HL-60/S4 treated with phorbol 12-myristate 13-acetate at 8.2 ng/mL for 4 days and 3 days (cell line): ENCODE measurements around the gene MCC.

Source experiments
- in situ Hi-C: fragments of 300-500 bp; cut with MboI; formaldehyde crosslinking; loops from 2 replicates; pipeline ENCODE4 v1.15.0; 2022; ENCODE audit warnings: low sequenced_read_pairs

Gene MCC

GRCh38 chr5:113124914-113125313 is 363.3 kb downstream of the MCC start:
- in situ Hi-C loops = no loop called here

GRCh38 chr5:113124265-113124664 is 364.0 kb downstream of the MCC start:
- in situ Hi-C loops = no loop called here

- in situ Hi-C loops = no loop called here
Observed at GRCh38 chr5:113123618-113124017, 364.6 kb downstream of the MCC start.

GRCh38 chr5:113122053-113122452 is 366.2 kb downstream of the MCC start:
- in situ Hi-C loops = no loop called here

- in situ Hi-C loops = no loop called here
Observed at GRCh38 chr5:113119246-113119924, 368.9 kb downstream of the MCC start.

- in situ Hi-C loops = no loop called here
Observed at GRCh38 chr5:113118765-113119164, 369.5 kb downstream of the MCC start.

GRCh38 chr5:113118298-113118697 is 370.0 kb downstream of the MCC start:
- in situ Hi-C loops = no loop called here

GRCh38 chr5:113117543-113118115 is 370.6 kb downstream of the MCC start:
- in situ Hi-C loops = no loop called here

- in situ Hi-C loops = no loop called here
Observed at GRCh38 chr5:113115956-113116355, 372.3 kb downstream of the MCC start.

- in situ Hi-C loops = no loop called here
Observed at GRCh38 chr5:113115061-113115460, 373.2 kb downstream of the MCC start.

GRCh38 chr5:113114559-113114958 is 373.7 kb downstream of the MCC start:
- in situ Hi-C loops = no loop called here

GRCh38 chr5:113112435-113112834 is 375.8 kb downstream of the MCC start:
- in situ Hi-C loops = no loop called here

GRCh38 chr5:113110117-113110516 is 378.1 kb downstream of the MCC start:
- in situ Hi-C loops = no loop called here

- in situ Hi-C loops = no loop called here
Observed at GRCh38 chr5:113109344-113109743, 378.9 kb downstream of the MCC start.

GRCh38 chr5:113108485-113108884 is 379.8 kb downstream of the MCC start:
- in situ Hi-C loops = no loop called here

- in situ Hi-C loops = no loop called here
Observed at GRCh38 chr5:113106821-113107220, 381.4 kb downstream of the MCC start.

GRCh38 chr5:113105693-113106280 is 382.5 kb downstream of the MCC start:
- in situ Hi-C loops = no loop called here

- in situ Hi-C loops = no loop called here
Observed at GRCh38 chr5:113103330-113103729, 384.9 kb downstream of the MCC start.

- in situ Hi-C loops = no loop called here
Observed at GRCh38 chr5:113102121-113102531, 386.1 kb downstream of the MCC start.

GRCh38 chr5:113100981-113101380 is 387.3 kb downstream of the MCC start:
- in situ Hi-C loops = no loop called here

- in situ Hi-C loops = no loop called here
Observed at GRCh38 chr5:113099822-113100221, 388.4 kb downstream of the MCC start.

- in situ Hi-C loops = no loop called here
Observed at GRCh38 chr5:113098378-113098777, 389.9 kb downstream of the MCC start.
